GOT3 (cell line): ENCODE results near the gene ABHD16B.

Experiments
- DNase-seq: peaks from one replicate; lab custom pipeline; 2025; ENCODE audit warnings: mixed read lengths; lab: John Stamatoyannopoulos, UW

Gene ABHD16B

GRCh38 chr20:63861365-63861934 is at the start of gene ABHD16B:
TSS of gene ABHD16B (plus strand) at chr20:63861498. CDS start at chr20:63861541, 43 bp downstream.
- no peak for DNase-seq

- no peak for DNase-seq
Measured at GRCh38 chr20:63814891-63815614, 46.2 kb upstream of the ABHD16B start.

GRCh38 chr20:63815615-63816253 is 45.6 kb upstream of the ABHD16B start:
- no peak for DNase-seq

DNA sequence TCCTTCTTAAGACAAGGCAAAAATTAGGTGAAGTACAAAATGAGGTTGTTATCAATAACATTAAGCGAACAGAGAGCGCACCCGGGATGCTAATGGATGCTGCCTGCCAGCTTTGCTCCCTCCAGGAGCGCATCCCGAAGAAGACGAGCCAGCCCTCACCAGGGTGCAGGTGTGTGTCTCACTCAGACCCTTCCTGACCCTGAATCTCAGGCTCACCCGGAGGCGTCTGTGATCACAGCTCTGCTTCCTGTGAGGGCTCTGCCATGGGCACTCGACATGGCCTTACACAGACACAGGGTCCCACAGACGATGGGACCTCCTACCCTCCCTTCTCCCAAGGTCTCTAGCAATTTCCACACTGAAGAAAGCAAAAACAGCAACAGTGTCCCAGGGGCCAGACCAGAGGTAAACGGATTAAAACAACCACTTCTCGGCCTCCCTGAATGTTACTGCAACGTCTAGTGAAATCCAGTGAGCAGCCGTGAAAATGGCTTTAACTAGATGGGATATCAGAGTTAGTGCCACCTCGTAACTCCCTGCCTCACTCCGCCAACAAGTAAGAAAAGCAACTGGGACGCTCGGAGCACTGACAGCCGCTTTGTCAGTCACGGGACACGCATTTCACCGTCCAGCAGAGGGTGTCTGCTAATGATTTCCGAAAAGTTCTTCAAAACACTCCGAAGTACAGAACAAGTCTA is 41.9 kb upstream of the ABHD16B start:
- no peak for DNase-seq

GRCh38 chr20:63821811-63822210 is 39.5 kb upstream of the ABHD16B start:
- DNase-seq, result no peak

DNA sequence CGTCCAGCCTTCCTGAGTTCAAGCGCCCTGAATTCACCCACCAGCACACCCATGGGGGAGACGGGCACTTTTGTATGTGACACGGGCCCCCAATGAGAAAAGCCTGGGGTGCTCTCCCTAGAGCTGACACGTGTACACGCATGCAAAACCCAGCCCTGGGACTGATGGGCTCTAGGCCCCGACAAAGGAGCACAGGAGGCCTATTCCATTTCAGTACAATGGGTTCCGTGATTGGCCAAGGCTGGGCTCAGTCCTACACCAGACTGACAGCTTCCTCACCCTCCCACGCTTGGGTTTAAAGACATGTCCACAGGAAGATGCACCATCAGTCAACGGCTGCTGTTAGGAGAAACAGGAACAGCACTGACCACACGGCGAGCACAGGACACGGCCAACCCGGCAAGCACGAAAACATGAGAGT is 39.0 kb upstream of the ABHD16B start:
- no peak for DNase-seq

GRCh38 chr20:63823691-63824311 is 37.5 kb upstream of the ABHD16B start:
- no peak for DNase-seq

GRCh38 chr20:63825331-63826118 is 35.8 kb upstream of the ABHD16B start:
- no peak for DNase-seq

DNA sequence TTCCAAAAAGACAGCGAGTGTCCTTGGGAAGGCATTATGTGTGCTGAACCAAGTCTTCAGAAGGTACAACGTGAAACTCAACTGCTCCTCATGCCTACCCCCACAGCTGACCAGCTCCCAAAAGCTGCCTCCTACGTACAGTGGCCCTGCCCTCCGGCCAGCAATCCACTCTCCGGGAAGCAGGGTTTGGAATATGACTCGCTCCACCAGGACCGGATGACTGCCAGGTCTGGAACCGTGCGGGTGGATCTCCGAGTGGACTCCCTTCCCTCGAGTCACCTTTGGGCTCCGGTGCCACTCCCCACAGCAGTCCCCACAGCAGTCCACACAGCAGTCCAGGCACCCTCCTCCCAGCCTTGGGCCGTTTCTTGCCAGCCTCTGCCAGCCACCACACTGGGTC is 34.5 kb upstream of the ABHD16B start:
- DNase-seq, result no peak

- DNase-seq, result no peak
Measured at GRCh38 chr20:63828124-63828523, 33.2 kb upstream of the ABHD16B start.

DNA sequence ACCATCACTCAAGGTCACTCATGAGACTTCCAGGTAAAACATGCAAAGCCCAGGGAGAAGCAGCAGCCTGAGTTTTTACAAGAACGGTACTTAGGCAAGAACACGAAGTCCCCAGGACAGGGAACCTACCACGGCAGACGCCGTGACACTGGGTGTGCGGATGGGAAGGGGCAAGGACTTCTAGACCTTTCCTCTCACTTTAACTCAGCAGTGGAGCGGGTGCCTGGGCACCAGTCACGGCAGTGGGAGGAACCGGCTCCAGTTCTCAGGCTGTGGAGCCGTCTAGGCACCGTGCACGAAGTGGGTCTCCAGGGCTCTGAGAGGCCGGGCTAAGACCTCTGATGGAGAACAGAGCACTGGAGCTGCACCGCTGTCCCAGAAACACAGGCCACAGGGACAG is 32.8 kb upstream of the ABHD16B start:
- no peak for DNase-seq

GRCh38 chr20:63828951-63829350 is 32.3 kb upstream of the ABHD16B start:
- DNase-seq, result no peak

GRCh38 chr20:63829603-63829944 is 31.7 kb upstream of the ABHD16B start:
- DNase-seq, result no peak

DNA sequence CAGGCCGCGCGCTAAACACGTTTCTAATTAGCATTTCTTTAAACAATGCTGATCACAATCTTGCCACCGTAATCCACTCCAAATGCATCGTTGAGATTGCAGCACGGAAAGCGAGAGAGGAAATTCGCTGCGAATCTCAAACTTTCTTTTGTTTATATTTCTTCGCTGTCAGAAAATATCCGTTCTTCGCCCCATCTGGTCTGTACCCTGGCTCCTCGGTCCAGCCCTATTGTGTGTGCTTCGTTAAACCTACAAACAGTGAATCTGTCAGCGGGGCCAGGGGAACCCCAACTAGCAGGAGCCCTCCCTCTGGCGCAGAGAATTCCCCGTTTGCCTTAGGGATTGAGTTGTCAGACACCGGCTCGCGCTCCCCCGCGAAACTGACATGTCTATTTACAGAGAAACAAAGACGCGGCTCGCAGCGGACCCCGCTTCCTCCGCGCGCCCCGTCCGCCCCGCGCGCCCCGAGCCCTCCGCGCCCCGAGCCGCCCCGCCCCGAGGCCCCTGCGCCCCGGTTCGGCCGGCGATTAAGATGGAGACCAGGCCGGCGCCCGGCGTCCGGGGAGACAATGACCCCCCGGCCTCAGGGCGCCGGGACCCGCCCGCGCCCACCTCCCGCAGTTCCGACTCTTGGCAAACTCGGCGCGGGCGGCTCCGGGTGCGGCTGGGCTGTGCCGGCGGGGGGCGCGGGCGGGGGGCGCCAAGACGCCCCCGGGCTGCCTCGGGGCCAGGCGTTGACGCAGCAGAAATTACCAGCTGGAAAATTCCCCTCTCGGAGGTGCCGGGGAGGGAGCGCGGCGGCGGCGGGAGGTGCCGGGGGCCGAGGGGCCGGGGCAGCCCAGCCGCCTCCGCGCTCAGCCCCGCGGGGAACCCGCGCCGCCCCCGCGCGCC is 31.1 kb upstream of the ABHD16B start:
- no peak for DNase-seq

DNA sequence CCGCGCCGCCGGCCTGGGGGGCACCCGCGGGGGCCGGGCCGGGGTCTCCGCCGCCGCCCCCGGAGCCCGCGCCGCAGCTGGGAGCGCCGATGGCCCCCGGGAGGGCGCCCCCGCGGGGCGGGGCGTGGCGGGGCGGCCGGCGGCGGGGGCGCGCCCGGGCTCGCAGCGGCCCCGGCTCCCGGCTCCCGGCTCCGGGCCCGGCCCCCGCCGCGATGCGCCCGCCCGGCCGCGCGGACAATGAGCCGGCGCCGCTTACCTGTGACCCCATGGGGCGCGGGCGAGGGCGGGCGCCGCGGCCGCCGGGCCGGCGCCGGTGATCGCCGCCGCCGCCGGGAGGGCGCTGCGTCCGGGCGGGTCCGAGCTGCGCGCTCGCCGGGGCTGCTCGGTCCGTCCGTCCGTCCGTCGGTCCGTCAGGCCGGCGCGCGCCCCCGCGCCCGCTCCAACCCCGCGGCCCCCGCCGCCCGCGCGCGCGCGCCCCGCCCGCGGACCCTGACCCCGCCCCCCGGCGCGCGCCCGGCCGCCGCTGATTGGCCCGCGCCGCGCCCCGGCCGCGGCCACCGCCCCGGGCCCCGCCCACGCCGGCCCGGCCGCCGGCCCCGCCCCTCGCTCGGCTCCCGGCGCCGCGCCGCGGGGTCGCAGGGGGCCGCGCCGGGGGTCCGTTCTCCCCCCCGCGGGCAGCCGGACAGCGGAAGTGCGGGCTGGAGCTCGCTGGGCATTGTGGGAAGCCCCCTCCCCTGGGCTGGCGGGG is 30.3 kb upstream of the ABHD16B start, which contains the start of gene ZBTB46:
Gene ZBTB46, minus strand, starts transcription at position 424 of the 748 bp plus-strand sequence. CDS start 40,507 bp downstream, outside the sequence.
- DNase-seq, result no peak

- DNase-seq, result no peak
Measured at GRCh38 chr20:63831646-63831992, 29.7 kb upstream of the ABHD16B start.

GRCh38 chr20:63831993-63832686 is 29.2 kb upstream of the ABHD16B start:
- no peak for DNase-seq

- no peak for DNase-seq
Measured at GRCh38 chr20:63833776-63834490, 27.4 kb upstream of the ABHD16B start.
